Chondrocyte (in vitro differentiated cells): ENCODE results near the gene CD46. TPM values are rescaled to one million over a fixed set of nuclear protein-coding genes. Genes with fewer than 3 reads are reported as not detected.

Experiments
- DNase-seq: peaks from one replicate; pipeline ENCODE4 v3.0.0; 2021; ENCODE audit warnings: mixed read lengths, low spot score
- H3K27ac Mint-ChIP-seq: one replicate; pipeline ENCODE4 v1.8.0; 2021; ENCODE audit warnings: mild to moderate bottlenecking, moderate library complexity, mixed read lengths; ENCODE audit not compliant: unreplicated experiment
- H3K27me3 Mint-ChIP-seq: 2 replicates; pipeline ENCODE4 v1.8.0; 2021; ENCODE audit warnings: low read depth, mixed read lengths
- H3K36me3 Mint-ChIP-seq: 2 replicates; pipeline ENCODE4 v1.8.0; 2021; ENCODE audit warnings: low read depth, mixed read lengths
- H3K4me1 Mint-ChIP-seq: 2 replicates; pipeline ENCODE4 v1.8.0; 2021; ENCODE audit warnings: low read depth, mild to moderate bottlenecking, mixed read lengths
- H3K4me3 Mint-ChIP-seq: one replicate; pipeline ENCODE4 v1.8.0; 2021; ENCODE audit warnings: mild to moderate bottlenecking, moderate library complexity, mixed read lengths; ENCODE audit not compliant: unreplicated experiment
- H3K9me3 Mint-ChIP-seq: 2 replicates; pipeline ENCODE4 v1.8.0; 2021; ENCODE audit warnings: low read depth, mixed read lengths
- total RNA-seq: library from RNA; stranded (reverse); gene quantifications from 3 replicates; pipeline ENCODE4 v1.2.1, GENCODE V29; 2021
- TF ChIP-seq, protein P1 (sequence below): fragments of 200-600 bp; sonication (generic); IDR thresholded peaks from 2 replicates; pipeline ENCODE4 v1.5.0; 2021; ENCODE audit warnings: antibody characterized with exemption, mild to moderate bottlenecking, moderate library complexity

Gene CD46
- total RNA-seq, 1 donor from 2014 or later: 96.4 TPM

DNA sequence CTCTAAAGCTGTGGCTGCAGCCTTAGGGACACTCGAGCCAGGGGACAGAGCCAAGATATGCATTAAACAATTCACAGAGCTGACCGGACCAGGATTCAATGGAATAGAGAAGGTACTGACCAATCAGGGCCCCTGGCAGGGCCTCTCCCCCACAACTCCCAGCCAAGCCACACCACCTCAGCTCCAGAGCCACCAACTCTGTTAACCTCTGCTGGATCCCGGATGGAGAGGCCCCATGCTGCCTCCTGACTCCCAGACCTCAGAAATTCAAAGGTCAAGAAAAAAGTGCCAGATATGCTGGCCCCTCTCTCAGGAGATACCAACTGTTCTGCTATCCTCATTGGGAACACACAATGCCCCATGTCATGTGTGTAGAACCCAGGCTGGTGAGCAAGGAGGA is 62.1 kb downstream of the CD46 start:
- DNase-seq: no peak
- no peak overlapping the region for H3K4me3 Mint-ChIP-seq
- no peaks in the 10 kb centered on the region for H3K27me3 Mint-ChIP-seq
- H3K4me1 Mint-ChIP-seq: peaks cover 31% of the 10 kb centered on the region
- TF ChIP-seq, protein P1, sequence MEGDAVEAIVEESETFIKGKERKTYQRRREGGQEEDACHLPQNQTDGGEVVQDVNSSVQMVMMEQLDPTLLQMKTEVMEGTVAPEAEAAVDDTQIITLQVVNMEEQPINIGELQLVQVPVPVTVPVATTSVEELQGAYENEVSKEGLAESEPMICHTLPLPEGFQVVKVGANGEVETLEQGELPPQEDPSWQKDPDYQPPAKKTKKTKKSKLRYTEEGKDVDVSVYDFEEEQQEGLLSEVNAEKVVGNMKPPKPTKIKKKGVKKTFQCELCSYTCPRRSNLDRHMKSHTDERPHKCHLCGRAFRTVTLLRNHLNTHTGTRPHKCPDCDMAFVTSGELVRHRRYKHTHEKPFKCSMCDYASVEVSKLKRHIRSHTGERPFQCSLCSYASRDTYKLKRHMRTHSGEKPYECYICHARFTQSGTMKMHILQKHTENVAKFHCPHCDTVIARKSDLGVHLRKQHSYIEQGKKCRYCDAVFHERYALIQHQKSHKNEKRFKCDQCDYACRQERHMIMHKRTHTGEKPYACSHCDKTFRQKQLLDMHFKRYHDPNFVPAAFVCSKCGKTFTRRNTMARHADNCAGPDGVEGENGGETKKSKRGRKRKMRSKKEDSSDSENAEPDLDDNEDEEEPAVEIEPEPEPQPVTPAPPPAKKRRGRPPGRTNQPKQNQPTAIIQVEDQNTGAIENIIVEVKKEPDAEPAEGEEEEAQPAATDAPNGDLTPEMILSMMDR: no peak
- no peaks in the 10 kb centered on the region for H3K9me3 Mint-ChIP-seq
- H3K27ac Mint-ChIP-seq: no peak overlapping the region
- peaks cover 11% of the 10 kb centered on the region for H3K36me3 Mint-ChIP-seq

DNA sequence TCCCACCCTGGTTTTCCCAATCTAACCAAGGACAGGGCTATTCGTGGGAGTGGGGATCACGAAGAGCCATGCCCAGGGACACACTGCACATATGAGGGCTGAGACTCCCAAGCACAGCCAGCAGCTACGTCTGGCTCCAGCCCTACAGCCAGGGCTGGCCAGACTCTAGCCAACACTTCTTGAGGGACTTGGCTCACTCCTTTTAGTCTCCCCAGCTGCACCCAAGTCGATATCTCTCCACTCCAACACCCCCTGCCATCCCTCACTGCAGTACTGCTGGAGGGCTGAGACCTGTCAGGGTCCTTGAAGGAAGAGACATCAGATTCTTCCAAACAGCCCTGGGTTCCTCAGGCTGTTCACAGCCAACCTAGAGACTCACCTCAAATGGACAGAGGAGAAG is 62.6 kb downstream of the CD46 start:
- TF ChIP-seq, protein P1: no peak
- no peaks in the 10 kb centered on the region for H3K9me3 Mint-ChIP-seq
- no peak for DNase-seq
- no peaks in the 10 kb centered on the region for H3K27me3 Mint-ChIP-seq
- peaks cover 33% of the 10 kb centered on the region for H3K4me1 Mint-ChIP-seq
- no peak overlapping the region for H3K4me3 Mint-ChIP-seq
- H3K27ac Mint-ChIP-seq: no peak overlapping the region
- H3K36me3 Mint-ChIP-seq: peaks cover 11% of the 10 kb centered on the region

DNA sequence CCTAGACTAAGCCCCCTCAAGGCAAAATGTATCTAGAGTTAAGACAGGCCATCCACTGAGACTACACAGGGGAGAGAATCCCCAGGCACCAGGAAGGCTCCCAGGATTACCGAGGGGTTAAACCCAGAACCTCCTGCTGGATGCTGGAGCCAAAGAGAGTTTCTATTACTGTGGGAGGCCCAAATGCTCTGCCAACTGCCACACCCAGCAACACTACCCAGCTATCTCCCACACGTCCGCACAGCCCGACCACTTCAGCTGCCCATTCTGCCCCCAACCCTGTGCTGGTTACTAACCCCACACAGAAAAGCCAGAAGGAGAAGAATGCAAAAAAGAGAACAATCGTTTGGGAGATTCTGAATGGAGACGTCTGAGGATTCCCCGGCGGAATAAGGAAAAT is 63.6 kb downstream of the CD46 start:
- H3K36me3 Mint-ChIP-seq: peaks cover 11% of the 10 kb centered on the region
- TF ChIP-seq, protein P1: no peak
- H3K27ac Mint-ChIP-seq: no peak overlapping the region

DNA sequence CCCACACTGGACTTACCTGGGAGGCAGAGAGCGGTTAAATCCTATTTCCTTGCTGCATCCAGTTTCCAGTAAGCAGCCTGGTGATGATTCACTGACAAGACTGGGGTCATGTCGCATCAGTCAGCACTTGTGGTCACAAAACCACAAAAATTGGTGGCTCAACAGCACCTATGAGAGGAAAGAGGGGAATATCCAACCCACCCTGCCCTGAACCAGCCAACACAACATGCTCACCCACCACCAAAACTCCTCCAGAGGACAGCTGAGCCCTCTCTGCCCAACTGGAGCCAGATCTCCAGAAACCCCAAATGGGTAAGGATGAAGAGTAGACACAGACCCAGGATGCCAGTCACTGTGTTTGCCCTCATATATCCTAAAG is 64.0 kb downstream of the CD46 start:
- H3K27me3 Mint-ChIP-seq: no peaks in the 10 kb centered on the region
- no peaks in the 10 kb centered on the region for H3K9me3 Mint-ChIP-seq
- peaks cover 11% of the 10 kb centered on the region for H3K36me3 Mint-ChIP-seq
- no peak overlapping the region for H3K4me3 Mint-ChIP-seq
- TF ChIP-seq, protein P1: no peak
- H3K27ac Mint-ChIP-seq: no peak overlapping the region
- no peak for DNase-seq
- H3K4me1 Mint-ChIP-seq: peaks cover 22% of the 10 kb centered on the region

More for the DNA sequence above, 63.6 kb downstream of the CD46 start:
- Mint-ChIP-seq H3K4me3 (no peak overlapping the region), H3K4me1 (peaks cover 25% of the 10 kb centered on the region), H3K9me3 (no peaks in the 10 kb centered on the region), H3K27me3 (no peaks in the 10 kb centered on the region)
- DNase-seq: no peak

DNA sequence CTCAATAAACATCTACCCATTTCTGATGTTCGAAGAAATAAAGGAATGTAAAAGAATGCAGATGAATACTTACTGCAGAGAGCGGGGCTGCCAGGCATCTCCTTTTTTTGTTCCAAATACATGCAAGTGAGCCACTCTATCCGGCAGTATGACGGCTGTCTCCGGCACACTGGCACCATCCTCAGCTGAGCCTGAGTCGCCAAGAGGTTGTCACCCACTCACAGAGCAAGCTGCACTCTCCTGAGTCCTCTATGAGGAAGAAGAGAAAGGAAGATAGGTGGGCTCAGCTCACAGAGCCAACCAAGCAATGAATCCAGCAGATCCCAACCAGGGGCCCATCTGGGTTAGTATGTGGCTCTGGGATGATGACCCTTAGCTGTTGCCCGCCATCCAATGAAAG is 65.3 kb downstream of the CD46 start:
- Mint-ChIP-seq H3K4me1 (peaks cover 22% of the 10 kb centered on the region), H3K27ac (no peak overlapping the region), H3K4me3 (no peak overlapping the region), H3K9me3 (no peaks in the 10 kb centered on the region), H3K36me3 (peaks cover 8% of the 10 kb centered on the region), H3K27me3 (no peaks in the 10 kb centered on the region)
- DNase-seq: no peak
- TF ChIP-seq, protein P1: no peak
